PFSK-1 (cell line): ENCODE measurements around the gene PSMB2.

ENCODE experiments used
- FOXP2 ChIP-seq: optimal IDR thresholded peaks from 2 replicates; pipeline ENCODE3; 2011; ENCODE audit warnings: borderline replicate concordance, control low read depth, inconsistent platforms; ENCODE audit not compliant: insufficient read depth; ENCODE audit errors: extremely low read length, extremely low read depth
- POLR2AphosphoS5 ChIP-seq: IDR thresholded peaks from 2 replicates; pipeline ENCODE4 v1.6.1; 2012; ENCODE audit warnings: low read depth, mild to moderate bottlenecking, control low read depth, low read length, moderate library complexity
- SIN3A ChIP-seq: IDR thresholded peaks from 2 replicates; pipeline ENCODE4 v1.6.1; 2012; ENCODE audit warnings: mild to moderate bottlenecking, low read length, moderate library complexity, borderline replicate concordance; ENCODE audit not compliant: insufficient read depth
- TAF1 ChIP-seq: IDR thresholded peaks from 2 replicates; pipeline ENCODE4 v1.6.1; 2012; ENCODE audit warnings: low read length, control low read depth, borderline replicate concordance; ENCODE audit not compliant: insufficient read depth
- TF ChIP-seq, protein P1 (sequence below), 2 experiments: IDR thresholded peaks; 2 replicates each; pipeline versions ENCODE4 v1.6.1 to v1.8.0; 2011 to 2012; ENCODE audit warnings: low read depth in 2 of 2, low read length in 2 of 2, control low read depth in 1 of 2, inconsistent platforms in 1 of 2, mild to moderate bottlenecking in 1 of 2, moderate library complexity in 1 of 2; ENCODE audit not compliant: insufficient read depth in 1 of 2

PSMB2 gene

DNA sequence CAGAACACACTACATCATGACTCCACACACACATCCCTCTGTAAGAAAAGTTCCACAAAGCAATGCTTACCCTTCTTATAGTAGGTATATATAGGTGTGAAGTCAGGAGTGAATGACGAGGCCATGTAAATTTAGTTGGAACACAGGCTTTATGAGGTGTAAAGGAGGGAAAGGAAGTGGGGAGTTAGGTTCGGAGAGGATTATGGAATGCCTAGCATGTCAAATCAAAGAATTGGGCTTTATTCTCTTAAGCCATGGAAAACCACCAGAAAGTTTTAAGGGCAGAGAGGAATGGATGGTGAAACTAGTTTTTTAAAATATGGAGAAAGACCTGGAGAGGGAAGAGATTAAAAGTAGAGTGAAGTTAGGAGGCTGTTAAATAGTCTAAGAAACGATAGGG is 41.9 kb downstream of the PSMB2 start:
- TF ChIP-seq POLR2AphosphoS5 (no peak), FOXP2 (no peak), TAF1 (no peak), SIN3A (no peak)
- TF ChIP-seq, protein P1, sequence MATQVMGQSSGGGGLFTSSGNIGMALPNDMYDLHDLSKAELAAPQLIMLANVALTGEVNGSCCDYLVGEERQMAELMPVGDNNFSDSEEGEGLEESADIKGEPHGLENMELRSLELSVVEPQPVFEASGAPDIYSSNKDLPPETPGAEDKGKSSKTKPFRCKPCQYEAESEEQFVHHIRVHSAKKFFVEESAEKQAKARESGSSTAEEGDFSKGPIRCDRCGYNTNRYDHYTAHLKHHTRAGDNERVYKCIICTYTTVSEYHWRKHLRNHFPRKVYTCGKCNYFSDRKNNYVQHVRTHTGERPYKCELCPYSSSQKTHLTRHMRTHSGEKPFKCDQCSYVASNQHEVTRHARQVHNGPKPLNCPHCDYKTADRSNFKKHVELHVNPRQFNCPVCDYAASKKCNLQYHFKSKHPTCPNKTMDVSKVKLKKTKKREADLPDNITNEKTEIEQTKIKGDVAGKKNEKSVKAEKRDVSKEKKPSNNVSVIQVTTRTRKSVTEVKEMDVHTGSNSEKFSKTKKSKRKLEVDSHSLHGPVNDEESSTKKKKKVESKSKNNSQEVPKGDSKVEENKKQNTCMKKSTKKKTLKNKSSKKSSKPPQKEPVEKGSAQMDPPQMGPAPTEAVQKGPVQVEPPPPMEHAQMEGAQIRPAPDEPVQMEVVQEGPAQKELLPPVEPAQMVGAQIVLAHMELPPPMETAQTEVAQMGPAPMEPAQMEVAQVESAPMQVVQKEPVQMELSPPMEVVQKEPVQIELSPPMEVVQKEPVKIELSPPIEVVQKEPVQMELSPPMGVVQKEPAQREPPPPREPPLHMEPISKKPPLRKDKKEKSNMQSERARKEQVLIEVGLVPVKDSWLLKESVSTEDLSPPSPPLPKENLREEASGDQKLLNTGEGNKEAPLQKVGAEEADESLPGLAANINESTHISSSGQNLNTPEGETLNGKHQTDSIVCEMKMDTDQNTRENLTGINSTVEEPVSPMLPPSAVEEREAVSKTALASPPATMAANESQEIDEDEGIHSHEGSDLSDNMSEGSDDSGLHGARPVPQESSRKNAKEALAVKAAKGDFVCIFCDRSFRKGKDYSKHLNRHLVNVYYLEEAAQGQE (IDR thresholded peaks at IDR 0.05; ENCODE audit: insufficient read depth in 1 of 2, low read depth in 2 of 2, low read length in 2 of 2) = no peak

DNA sequence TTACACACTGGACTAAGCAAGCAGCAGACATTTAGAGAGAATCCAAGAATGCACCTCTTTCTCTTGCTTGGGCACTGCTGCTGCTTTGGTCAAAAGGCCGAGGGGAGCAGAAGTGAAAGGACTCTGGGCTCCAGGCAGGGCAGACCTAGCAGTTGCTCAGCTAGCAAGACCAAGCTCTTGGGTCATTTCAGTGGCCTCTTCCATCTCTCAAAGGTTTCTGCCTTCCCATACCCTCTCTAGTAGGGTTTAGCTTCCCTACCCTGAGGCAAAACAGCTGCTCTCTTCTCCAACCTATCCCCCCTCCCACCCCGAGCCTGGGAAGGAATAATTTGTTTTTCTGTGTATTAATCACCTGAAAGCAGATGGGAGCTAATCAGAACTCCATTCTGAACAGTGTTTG is 42.4 kb downstream of the PSMB2 start:
- TF ChIP-seq SIN3A = no peak
- TF ChIP-seq TAF1 = no peak
- no peak for TF ChIP-seq FOXP2
- TF ChIP-seq, protein P1 (IDR thresholded peaks at IDR 0.05; ENCODE audit: insufficient read depth in 1 of 2, low read depth in 2 of 2, low read length in 2 of 2) = no peak
- TF ChIP-seq POLR2AphosphoS5 = no peak

DNA sequence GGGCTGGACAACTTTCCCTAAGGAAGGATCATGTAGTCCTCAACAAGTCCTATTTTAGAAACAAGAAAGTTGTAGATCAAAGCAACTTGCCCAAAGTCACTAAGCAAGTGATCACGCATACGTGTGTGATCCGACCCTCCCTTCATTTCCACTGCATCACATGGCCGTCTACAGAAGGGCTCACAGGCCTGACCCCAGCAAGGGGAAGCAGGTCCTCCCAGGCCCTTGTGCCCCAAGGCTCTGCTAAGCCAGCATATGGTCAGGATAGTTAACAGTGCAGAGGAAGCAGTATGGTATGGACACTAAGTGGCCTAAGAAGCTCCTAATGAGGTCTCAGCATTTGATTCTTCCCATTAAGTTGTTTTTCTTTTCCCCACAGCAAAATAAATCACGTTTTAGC is 43.5 kb downstream of the PSMB2 start:
- TF ChIP-seq FOXP2 (no peak), SIN3A (no peak), POLR2AphosphoS5 (no peak), TAF1 (no peak)
- TF ChIP-seq, protein P1 (IDR thresholded peaks at IDR 0.05; ENCODE audit: insufficient read depth in 1 of 2, low read depth in 2 of 2, low read length in 2 of 2) = no peak

DNA sequence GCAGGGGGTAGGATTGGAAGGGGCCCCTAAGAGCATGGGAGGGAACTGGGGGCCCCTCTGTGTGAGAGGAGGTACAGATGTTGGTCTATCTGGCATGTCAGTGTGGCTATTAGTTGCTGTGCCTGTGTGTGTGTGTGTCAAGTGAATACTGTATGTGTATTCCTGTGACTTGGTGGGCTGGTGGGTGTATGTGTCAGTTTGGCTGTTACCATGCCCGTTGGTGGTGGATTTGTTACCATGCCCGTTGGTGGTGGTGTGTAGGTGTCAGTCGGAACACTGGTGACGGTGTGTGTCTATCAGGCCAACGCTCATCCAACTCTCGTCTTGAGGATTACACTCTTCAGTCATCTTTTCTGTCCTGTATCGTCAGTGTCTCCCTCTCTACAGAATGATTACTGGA is 45.6 kb downstream of the PSMB2 start:
- no peak for TF ChIP-seq TAF1
- TF ChIP-seq FOXP2 = no peak
- TF ChIP-seq SIN3A = no peak
- TF ChIP-seq POLR2AphosphoS5 = no peak; the same call in 1 of the 2 replicates
- TF ChIP-seq, protein P1 (IDR thresholded peaks at IDR 0.05; ENCODE audit: insufficient read depth in 1 of 2, low read depth in 2 of 2, low read length in 2 of 2) = no peak
